ENCODE data around the gene CYB561. TPM values are rescaled to one million over a fixed set of nuclear protein-coding genes. Genes with fewer than 3 reads are reported as not detected.

The CYB561 gene
- total and polyA plus RNA-seq, 10 of the 15 experiments (the other 5 are each of a cell fraction or from before 2014, with no cell fraction given): 0.52 to 6.9 (median 2.5) TPM

GRCh38 chr17:63445065-63445464, 1.0 kb downstream of the CYB561 start:
- Histone ChIP-seq H2AFZ (ENCODE audit: control insufficient read depth, low read depth, low read length) (no peak overlapping the region), H3K4me3 (no peak overlapping the region), H3K9me3 (replicated peaks; ENCODE audit: control insufficient read depth, insufficient read depth, low read length) (no peaks in the 10 kb centered on the region), H3K27ac (ENCODE audit: control insufficient read depth, insufficient read depth) (no peak overlapping the region), H3K36me3 (ENCODE audit: control insufficient read depth in 2 of 2, insufficient read depth in 2 of 2, low read length in 1 of 2) (no peaks in the 10 kb centered on the region), H3K79me2 (ENCODE audit: control insufficient read depth, insufficient read depth, low read length) (no peaks in the 10 kb centered on the region), H3K27me3 (replicated peaks in 1 of 2; ENCODE audit: control insufficient read depth in 2 of 2, insufficient read depth in 2 of 2, low read length in 1 of 2) (no peaks in the 10 kb centered on the region), H3K4me2 (ENCODE audit: control insufficient read depth, insufficient read depth) (peak overlapping the region; percentile 95; the same call in 1 of the 2 replicates), H4K20me1 (ENCODE audit: control insufficient read depth, insufficient read depth) (no peaks in the 10 kb centered on the region), H3K4me1 (ENCODE audit: control insufficient read depth, insufficient read depth, low read length) (peaks cover 14% of the 10 kb centered on the region), H3K9ac (ENCODE audit: control insufficient read depth, insufficient read depth, low read length) (no peak overlapping the region)
- FAIRE-seq: no peak
- no peak for TF ChIP-seq ZNF592 (IDR thresholded peaks at IDR 0.05)
- no peak for TF ChIP-seq BRCA1 (IDR thresholded peaks at IDR 0.05; ENCODE audit: low read depth, low read length)
- no peak for TF ChIP-seq RB1 (IDR thresholded peaks at IDR 0.05; ENCODE audit: borderline replicate concordance)
- TF ChIP-seq YBX1 (IDR thresholded peaks at IDR 0.05): no peak
- no peak for TF ChIP-seq POU2F2 (IDR thresholded peaks at IDR 0.05; ENCODE audit: borderline replicate concordance, low read depth, low read length)
- no peak for TF ChIP-seq TARDBP (IDR thresholded peaks at IDR 0.05; ENCODE audit: borderline replicate concordance)
- TF ChIP-seq NFYB (IDR thresholded peaks at IDR 0.05; ENCODE audit: insufficient read depth, low read depth, low read length): no peak
- TF ChIP-seq, protein P1, sequence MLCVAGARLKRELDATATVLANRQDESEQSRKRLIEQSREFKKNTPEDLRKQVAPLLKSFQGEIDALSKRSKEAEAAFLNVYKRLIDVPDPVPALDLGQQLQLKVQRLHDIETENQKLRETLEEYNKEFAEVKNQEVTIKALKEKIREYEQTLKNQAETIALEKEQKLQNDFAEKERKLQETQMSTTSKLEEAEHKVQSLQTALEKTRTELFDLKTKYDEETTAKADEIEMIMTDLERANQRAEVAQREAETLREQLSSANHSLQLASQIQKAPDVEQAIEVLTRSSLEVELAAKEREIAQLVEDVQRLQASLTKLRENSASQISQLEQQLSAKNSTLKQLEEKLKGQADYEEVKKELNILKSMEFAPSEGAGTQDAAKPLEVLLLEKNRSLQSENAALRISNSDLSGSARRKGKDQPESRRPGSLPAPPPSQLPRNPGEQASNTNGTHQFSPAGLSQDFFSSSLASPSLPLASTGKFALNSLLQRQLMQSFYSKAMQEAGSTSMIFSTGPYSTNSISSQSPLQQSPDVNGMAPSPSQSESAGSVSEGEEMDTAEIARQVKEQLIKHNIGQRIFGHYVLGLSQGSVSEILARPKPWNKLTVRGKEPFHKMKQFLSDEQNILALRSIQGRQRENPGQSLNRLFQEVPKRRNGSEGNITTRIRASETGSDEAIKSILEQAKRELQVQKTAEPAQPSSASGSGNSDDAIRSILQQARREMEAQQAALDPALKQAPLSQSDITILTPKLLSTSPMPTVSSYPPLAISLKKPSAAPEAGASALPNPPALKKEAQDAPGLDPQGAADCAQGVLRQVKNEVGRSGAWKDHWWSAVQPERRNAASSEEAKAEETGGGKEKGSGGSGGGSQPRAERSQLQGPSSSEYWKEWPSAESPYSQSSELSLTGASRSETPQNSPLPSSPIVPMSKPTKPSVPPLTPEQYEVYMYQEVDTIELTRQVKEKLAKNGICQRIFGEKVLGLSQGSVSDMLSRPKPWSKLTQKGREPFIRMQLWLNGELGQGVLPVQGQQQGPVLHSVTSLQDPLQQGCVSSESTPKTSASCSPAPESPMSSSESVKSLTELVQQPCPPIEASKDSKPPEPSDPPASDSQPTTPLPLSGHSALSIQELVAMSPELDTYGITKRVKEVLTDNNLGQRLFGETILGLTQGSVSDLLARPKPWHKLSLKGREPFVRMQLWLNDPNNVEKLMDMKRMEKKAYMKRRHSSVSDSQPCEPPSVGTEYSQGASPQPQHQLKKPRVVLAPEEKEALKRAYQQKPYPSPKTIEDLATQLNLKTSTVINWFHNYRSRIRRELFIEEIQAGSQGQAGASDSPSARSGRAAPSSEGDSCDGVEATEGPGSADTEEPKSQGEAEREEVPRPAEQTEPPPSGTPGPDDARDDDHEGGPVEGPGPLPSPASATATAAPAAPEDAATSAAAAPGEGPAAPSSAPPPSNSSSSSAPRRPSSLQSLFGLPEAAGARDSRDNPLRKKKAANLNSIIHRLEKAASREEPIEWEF (IDR thresholded peaks at IDR 0.05; ENCODE audit: insufficient replicate concordance, low read depth, low read length): no peak
- SMC1A ChIA-PET (ENCODE audit: uncharacterized antibody, unreplicated experiment): interaction anchor here (0.8 to 4.2 kb wide), 4 partner anchors 20 to 167 kb away, joined by 3 to 14 read pairs (median 4); no protein-coding TSS in a partner anchor
- CTCF ChIA-PET: interaction anchor here (0.7 to 7.7 kb wide), 8 partner anchors 10 to 172 kb away, joined by 3 to 43 read pairs (median 4); no protein-coding TSS in a partner anchor
- no peak for ATAC-seq
- intact Hi-C loops (cut with micrococcal nuclease; ENCODE audit: unreplicated experiment): no loop called here
- DNase-seq (ENCODE audit: low read depth, low spot score): no peak
- BruUV-seq (replicated peaks): no TSS peak
- RAD21 ChIA-PET (ENCODE audit: unreplicated experiment): interaction anchor here (2.4 to 3.3 kb wide), 2 partner anchors 19 to 34 kb away, joined by 7 to 19 read pairs; no protein-coding TSS in a partner anchor
- in situ Hi-C loops (cut with MboI): loop anchor here (25.0 kb wide), 1 partner anchor 392 kb away; the partner anchor contains the start of genes FTSJ3, PSMC5 and SMARCD2
- POLR2A ChIA-PET: interaction anchor here (0.6 to 2.0 kb wide), 2 partner anchors 106 to 372 kb away, joined by 4 to 7 read pairs; partner anchors contain the start of gene DCAF7
- 70% methylated on average over 6 of the region's 7 CpGs for WGBS (ENCODE audit: insufficient coverage, insufficient replicate concordance, low lambda C conversion rate, missing lambda C conversion rate)

Data from GM12878 (cell line).